GM04504 (cell line): Measurements from ENCODE around the gene NELL1.

Experiments used
- DNase-seq: peaks from one replicate; pipeline ENCODE4 v3.0.0-alpha.2; 2012; ENCODE audit warnings: low read depth

The NELL1 gene

GRCh38 chr11:20966489-20966888 is 297.1 kb downstream of the NELL1 start:
- DNase-seq, result no peak

- no peak for DNase-seq
These were observed 304.7 kb downstream of the NELL1 start for GRCh38 chr11:20973940-20974559.

DNA sequence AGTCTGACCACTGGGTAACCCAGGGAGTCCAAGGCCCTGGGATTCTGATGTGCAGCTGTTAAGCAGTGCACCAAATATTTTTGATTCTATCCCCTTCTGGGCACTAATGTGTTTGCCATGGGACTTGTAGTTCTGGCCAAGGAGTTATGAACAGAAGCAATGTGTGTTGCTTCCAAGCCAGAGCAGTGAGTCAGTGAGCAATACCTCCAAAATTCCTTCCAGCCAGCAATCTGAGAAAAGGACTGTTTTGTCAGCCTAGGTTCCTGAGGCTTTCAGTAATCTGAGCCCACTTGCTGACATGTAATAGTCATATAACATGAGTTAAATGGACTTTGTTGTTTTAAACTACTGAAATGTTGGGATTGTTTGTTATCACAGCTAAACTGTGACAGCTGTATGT is 311.4 kb downstream of the NELL1 start:
- no peak for DNase-seq

DNA sequence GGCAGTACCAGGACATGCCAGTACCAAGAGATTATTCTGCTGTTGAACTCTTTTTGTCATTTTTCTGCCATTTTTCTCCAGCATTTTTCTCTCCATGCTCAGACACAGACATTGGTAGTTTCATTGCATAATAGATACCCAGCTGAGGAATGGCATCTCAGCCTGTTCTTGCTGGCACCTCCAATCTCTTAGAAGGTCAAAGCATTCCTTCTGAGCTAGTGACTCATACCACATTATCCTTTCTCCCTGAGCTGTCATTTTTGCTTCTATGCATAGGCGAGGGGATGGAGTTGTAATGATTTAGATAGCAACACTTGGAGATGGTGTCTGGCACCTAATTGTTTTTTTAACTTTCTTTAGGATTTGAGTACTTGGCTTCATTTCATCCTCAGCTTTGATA is 321.1 kb downstream of the NELL1 start:
- DNase-seq, result no peak

DNA sequence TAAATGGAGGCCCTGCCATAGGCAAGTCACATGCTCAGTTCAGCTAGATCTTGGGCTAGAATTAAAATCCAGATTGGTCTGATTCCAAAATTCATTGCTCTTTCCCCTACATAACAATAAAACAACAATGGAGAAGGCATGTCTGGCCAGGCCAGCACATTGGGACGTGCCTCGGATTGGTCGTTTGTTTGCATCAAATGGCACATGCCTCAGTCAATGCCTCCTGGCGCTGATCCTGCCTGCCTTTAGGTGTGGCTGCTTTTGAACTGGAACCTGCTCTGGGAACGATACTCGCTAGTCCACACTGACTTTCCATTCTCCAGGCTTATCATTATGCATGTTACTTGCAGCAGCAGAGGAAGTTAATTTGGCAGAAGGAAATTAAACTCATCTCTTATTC is 322.1 kb downstream of the NELL1 start:
- DNase-seq, result no peak

GRCh38 chr11:21007297-21007696 is 337.9 kb downstream of the NELL1 start:
- no peak for DNase-seq

DNA sequence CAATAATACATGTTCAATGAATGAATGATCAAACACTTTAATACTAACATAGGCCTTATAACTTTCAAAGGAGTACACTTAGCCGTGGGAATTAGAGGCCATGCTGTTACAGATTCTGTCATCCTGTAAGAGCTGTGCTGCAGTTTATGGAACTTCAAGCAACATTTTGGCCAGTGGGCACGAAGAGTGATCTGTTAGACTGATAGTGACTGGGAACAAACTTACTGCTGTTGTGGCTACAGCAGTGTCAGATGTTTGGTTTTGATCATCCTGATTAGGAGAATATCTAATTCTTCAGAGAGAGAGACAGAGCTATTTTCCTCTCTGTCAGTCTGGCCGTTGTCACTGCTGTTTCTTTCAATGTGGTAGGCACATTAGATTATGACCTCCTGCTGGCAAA is 348.9 kb downstream of the NELL1 start:
- DNase-seq, result no peak

GRCh38 chr11:21026685-21027084 is 357.3 kb downstream of the NELL1 start:
- no peak for DNase-seq

DNA sequence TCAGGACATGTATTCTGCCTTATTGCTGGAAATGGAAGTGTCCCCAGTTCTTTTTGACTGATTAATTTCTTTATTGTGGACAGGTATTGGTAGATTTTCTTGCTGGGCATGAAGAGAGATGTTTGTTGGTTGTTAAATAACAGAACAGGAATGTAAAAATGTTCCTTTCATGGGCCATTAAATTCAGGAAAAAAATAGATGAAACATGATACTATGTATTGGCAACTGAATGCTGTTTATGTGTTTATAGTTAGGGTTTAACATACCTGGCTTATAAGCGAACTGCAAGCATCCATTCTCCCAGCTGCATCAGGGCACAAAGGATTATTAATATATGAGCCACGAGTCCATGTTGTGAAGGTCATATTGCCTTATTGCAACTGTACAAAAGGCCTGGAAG is 368.5 kb downstream of the NELL1 start:
- DNase-seq, result no peak

- DNase-seq, result no peak
These were observed 369.4 kb downstream of the NELL1 start for GRCh38 chr11:21038801-21039200.

- DNase-seq, result no peak
These were observed 371.2 kb downstream of the NELL1 start for GRCh38 chr11:21040630-21041029.

DNA sequence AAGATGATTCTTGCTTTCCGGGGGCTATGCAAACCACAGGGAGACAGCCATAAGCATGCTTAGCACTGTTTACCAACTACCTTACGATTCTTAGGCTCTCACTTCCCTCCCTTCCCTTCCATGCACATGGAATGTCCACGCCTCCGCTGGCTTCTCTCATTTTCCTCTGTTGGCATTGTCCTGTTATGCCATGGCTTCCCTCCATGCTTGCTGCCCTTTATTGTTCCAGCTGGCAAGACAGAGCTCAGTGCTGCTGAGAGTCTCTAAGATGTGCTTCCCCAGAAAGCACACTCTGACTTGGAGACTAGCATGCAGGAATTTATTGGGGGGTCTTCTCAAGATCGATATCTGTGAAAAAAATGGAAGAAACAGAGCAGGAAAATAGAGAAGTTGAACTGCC is 379.2 kb downstream of the NELL1 start:
- no peak for DNase-seq

DNA sequence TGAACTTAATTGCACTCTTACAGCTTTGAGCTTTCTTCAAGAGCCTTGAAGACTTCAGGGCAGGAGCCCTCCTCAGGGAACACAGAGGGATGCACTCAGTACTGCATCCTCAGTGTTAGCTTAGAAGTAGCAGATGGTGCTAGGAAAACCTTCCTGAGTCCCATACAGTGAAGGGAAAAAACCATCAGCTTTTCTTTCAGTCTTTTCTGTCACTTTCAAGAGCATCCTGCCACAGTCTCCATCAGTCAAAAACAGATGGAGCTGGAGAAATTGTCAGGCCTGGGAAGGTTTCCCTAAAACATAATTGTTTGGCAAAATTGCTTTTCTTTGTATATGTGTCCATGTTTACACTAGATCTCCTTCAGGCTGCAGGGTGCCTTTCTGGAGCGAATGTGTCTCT is 384.1 kb downstream of the NELL1 start:
- no peak for DNase-seq

- no peak for DNase-seq
These were observed 387.3 kb downstream of the NELL1 start for GRCh38 chr11:21056644-21057043.

GRCh38 chr11:21059879-21060278 is 390.5 kb downstream of the NELL1 start:
- no peak for DNase-seq

DNA sequence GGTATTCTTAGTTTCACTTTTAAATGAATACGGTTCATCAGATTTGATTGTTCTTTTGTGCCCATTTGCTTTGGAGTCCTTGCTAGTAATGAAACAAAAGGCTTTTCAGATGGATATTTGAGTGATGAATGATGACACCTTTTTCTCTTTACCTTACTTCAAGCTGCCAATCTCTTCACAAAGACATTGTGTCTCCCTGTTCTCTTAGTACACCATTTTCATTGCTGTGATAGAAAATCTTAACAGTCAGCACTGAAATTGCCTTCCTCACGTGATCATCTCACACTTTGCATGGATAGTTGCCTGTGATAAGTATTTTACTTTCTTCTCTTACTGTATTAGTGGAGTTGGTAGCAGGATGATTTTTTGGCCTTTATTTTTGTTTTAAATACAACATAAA is 396.6 kb downstream of the NELL1 start:
- no peak for DNase-seq

- no peak for DNase-seq
These were observed 399.5 kb downstream of the NELL1 start for GRCh38 chr11:21068886-21069285.

DNA sequence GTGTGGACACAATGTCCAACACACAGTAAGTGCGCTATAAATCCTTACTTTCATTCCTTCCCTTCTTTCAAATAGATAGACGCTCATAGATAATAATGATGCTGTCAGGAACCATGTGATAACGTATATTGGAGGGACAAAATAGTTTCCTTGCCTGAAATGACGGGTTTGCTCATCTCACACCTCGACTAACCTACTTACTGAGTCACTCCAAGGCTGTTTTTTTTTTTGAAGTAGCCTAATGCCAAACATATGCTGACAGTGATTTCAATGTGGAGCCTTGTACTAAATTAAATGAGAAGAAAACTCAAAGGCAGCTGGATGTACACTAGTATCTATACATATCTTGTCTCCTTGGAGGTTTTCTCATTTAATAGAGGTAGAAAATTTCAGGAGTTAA is 400.5 kb downstream of the NELL1 start:
- DNase-seq, result no peak

DNA sequence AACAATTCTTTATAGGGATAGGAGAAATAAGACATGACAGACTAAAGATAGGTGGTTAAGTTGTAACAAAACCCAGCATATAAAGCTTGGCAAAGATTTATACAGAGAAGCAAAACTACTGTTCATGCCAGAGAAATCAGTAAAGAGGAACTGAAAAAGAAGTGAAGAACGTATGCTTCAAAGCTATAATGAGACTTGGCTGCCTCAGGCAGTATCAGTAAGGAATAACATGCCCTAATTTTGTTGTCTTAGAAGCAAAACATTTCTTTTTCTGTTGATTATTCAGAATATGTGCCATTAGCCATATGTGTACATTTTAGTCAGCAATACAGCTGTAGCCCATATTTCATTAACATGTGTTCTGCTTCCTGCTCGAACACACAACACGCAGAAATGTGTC is 403.2 kb downstream of the NELL1 start:
- DNase-seq, result no peak

DNA sequence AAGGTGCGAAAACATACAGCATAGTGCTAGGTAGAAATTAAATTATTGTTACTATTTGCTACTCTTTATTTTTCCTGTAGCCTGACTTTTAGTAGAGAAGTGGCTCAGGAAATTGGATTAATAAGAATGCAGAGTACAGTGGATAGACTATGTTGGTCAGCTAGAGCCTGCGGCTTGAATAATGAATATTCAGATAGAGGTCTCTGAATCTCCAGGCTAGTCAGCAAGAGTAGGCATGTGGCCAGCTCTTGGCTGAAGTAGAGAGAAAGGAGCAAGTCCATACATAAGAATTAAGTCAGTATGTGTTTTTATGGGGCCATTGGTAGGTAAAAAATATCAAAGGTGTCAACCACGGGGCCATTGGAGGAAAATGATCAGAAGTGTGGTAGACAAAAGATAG is 413.5 kb downstream of the NELL1 start:
- no peak for DNase-seq

- no peak for DNase-seq
These were observed 419.5 kb downstream of the NELL1 start for GRCh38 chr11:21088930-21089329.

DNA sequence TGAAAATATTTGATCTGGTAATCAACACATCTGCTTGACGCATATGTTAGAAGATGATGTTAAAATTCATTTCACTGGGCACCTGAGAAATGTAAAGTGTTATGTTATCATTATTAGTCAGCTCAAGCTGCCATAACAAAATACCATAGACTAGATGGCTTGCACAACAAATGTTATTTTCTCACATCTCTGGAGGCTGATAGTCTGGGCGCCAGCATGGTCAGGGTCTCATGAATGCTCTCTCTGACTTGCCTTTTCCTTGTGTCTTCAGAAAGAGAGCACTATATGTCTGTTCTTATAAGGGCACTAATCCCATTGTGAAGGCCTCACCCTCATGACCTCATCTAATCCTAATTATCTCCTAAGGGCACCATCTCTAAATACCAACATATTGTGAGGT is 435.3 kb downstream of the NELL1 start:
- no peak for DNase-seq

- no peak for DNase-seq
These were observed 436.0 kb downstream of the NELL1 start for GRCh38 chr11:21105196-21105917.

GRCh38 chr11:21109341-21109740 is 440.0 kb downstream of the NELL1 start:
- no peak for DNase-seq
